HEK293 (cell line): ENCODE results near the gene ARIH1.

Source experiments
- CTCF ChIA-PET: fragments of 350-600 bp; formaldehyde crosslinking; extraction: SDS; loops from one replicate; lab custom pipeline; 2021; ENCODE audit warnings: antibody characterized with exemption; lab: Yijun Ruan, JAX
- POLR2A ChIA-PET: fragments of 300-600 bp; formaldehyde crosslinking; extraction: SDS; loops from one replicate; lab custom pipeline; 2020; ENCODE audit warnings: antibody characterized with exemption, inconsistent platforms; lab: Yijun Ruan, JAX
- H3K27ac ChIP-seq: fragments of 200-500 bp; sonication (Bioruptor generic); 2 replicates; pipeline ENCODE4 v1.5.1; 2014; ENCODE audit warnings: low read depth, low read length, control low read depth, inconsistent platforms; ENCODE audit errors: extremely low read depth
- H3K36me3 ChIP-seq, 2 experiments: fragments of 200-500 bp in 1 of 2; sonication (Bioruptor generic) in 1 of 2; 1 replicate in 1 of 2; 2 replicates in 1 of 2; pipeline ENCODE4 v1.5.1; 2014 to 2017; ENCODE audit warnings: inconsistent platforms in 2 of 2, low read length in 2 of 2; ENCODE audit not compliant: control insufficient read depth in 2 of 2, insufficient read depth in 1 of 2
- H3K4me1 ChIP-seq: fragments of 200-500 bp; sonication (Bioruptor generic); 2 replicates; pipeline ENCODE4 v1.5.1; 2014; ENCODE audit warnings: mild to moderate bottlenecking, low read length, inconsistent platforms; ENCODE audit not compliant: control insufficient read depth, insufficient read depth
- H3K4me3 ChIP-seq: 2 replicates; pipeline ENCODE4 v1.5.1; 2011; ENCODE audit warnings: low read depth, mild to moderate bottlenecking, control low read depth, low read length, moderate library complexity
- H3K9me3 ChIP-seq: fragments of 200-500 bp; sonication (Bioruptor generic); 2 replicates; pipeline ENCODE4 v1.5.1; 2014; ENCODE audit warnings: low read depth, low read length, inconsistent platforms; ENCODE audit not compliant: control insufficient read depth, insufficient read depth
- PRDM2 ChIP-seq: fragments of 450-650 bp; formaldehyde crosslinking; IDR thresholded peaks from 2 replicates; pipeline ENCODE4 v1.5.1; 2016; ENCODE audit warnings: missing biosample characterization, missing genetic modification characterization, borderline replicate concordance
- REPIN1 ChIP-seq: fragments of 450-650 bp; formaldehyde crosslinking; IDR thresholded peaks from 2 replicates; pipeline ENCODE4 v1.5.1; 2017; ENCODE audit warnings: missing biosample characterization, missing genetic modification characterization, low read depth
- SP7 ChIP-seq: fragments of 450-650 bp; formaldehyde crosslinking; IDR thresholded peaks from 2 replicates; pipeline ENCODE4 v1.5.1; 2016; ENCODE audit warnings: missing biosample characterization, missing genetic modification characterization
- ZBTB10 ChIP-seq: fragments of 450-650 bp; formaldehyde crosslinking; IDR thresholded peaks from 2 replicates; pipeline ENCODE4 v1.5.1; 2016; ENCODE audit warnings: missing biosample characterization, missing genetic modification characterization
- ZBTB21 ChIP-seq: fragments of 450-650 bp; formaldehyde crosslinking; IDR thresholded peaks from 2 replicates; pipeline ENCODE4 v1.5.1; 2017; ENCODE audit warnings: missing biosample characterization, missing genetic modification characterization
- ZFP3 ChIP-seq: fragments of 450-650 bp; formaldehyde crosslinking; IDR thresholded peaks from 2 replicates; pipeline ENCODE4 v1.5.1; 2016; ENCODE audit warnings: low read depth, missing biosample characterization, missing genetic modification characterization
- ZNF138 ChIP-seq: fragments of 450-650 bp; formaldehyde crosslinking; IDR thresholded peaks from 2 replicates; pipeline ENCODE4 v1.5.1; 2016; ENCODE audit warnings: missing biosample characterization, missing genetic modification characterization, borderline replicate concordance
- ZNF155 ChIP-seq: fragments of 450-650 bp; formaldehyde crosslinking; IDR thresholded peaks from 2 replicates; pipeline ENCODE4 v1.5.1; 2016; ENCODE audit warnings: missing biosample characterization, missing genetic modification characterization
- ZNF248 ChIP-seq: fragments of 450-650 bp; formaldehyde crosslinking; IDR thresholded peaks from 2 replicates; pipeline ENCODE4 v1.5.1; 2017; ENCODE audit warnings: missing biosample characterization, missing genetic modification characterization
- ZNF274 ChIP-seq, 2 experiments: fragments of 200-500 bp in 1 of 2; fragments of 450-650 bp in 1 of 2; sonication (Bioruptor generic) in 1 of 2; formaldehyde crosslinking in 1 of 2; IDR thresholded peaks; 2 replicates each; pipeline versions ENCODE4 v1.5.1 to v1.6.1; 2014 to 2016; ENCODE audit warnings: borderline replicate concordance in 1 of 2, inconsistent platforms in 1 of 2, low read length in 1 of 2, missing biosample characterization in 1 of 2, missing genetic modification characterization in 1 of 2
- ZNF280D ChIP-seq: fragments of 450-650 bp; formaldehyde crosslinking; IDR thresholded peaks from 2 replicates; pipeline ENCODE4 v1.5.1; 2016; ENCODE audit warnings: missing biosample characterization, missing genetic modification characterization
- ZNF335 ChIP-seq: fragments of 450-650 bp; formaldehyde crosslinking; conservative IDR thresholded peaks from 2 replicates; pipeline ENCODE4 v1.5.1; 2016; ENCODE audit warnings: missing biosample characterization, missing genetic modification characterization
- ZNF362 ChIP-seq: fragments of 450-650 bp; formaldehyde crosslinking; IDR thresholded peaks from 2 replicates; pipeline ENCODE4 v1.5.1; 2016; ENCODE audit warnings: missing biosample characterization, missing genetic modification characterization
- ZNF416 ChIP-seq: fragments of 450-650 bp; formaldehyde crosslinking; IDR thresholded peaks from 2 replicates; pipeline ENCODE4 v1.5.1; 2016; ENCODE audit warnings: missing biosample characterization, missing genetic modification characterization
- ZNF433 ChIP-seq: fragments of 450-650 bp; formaldehyde crosslinking; IDR thresholded peaks from 2 replicates; pipeline ENCODE4 v1.5.1; 2016; ENCODE audit warnings: missing biosample characterization, missing genetic modification characterization, low read depth
- ZNF747 ChIP-seq: fragments of 450-650 bp; formaldehyde crosslinking; IDR thresholded peaks from 2 replicates; pipeline ENCODE4 v1.5.1; 2016; ENCODE audit warnings: missing biosample characterization, missing genetic modification characterization

ARIH1 gene

GRCh38 chr15:72496783-72497182 lies 22.7 kb downstream of the ARIH1 start (continued):
- no peak for TF ChIP-seq ZNF274 (IDR thresholded peaks at IDR 0.05; ENCODE audit: low read length)
- TF ChIP-seq ZNF274 (tag by site-specific recombination; IDR thresholded peaks at IDR 0.05; ENCODE audit: borderline replicate concordance): no peak
- TF ChIP-seq ZNF280D: no peak
- no peak for TF ChIP-seq ZNF248 (tag by site-specific recombination)
- TF ChIP-seq ZFP3 (tag by site-specific recombination): no peak
- TF ChIP-seq ZNF155 (tag by site-specific recombination): no peak
- no peak for TF ChIP-seq ZNF433 (tag by site-specific recombination)

- ChIA-PET CTCF (no interaction called here), POLR2A (interaction anchor here (0.6 kb wide), 1 partner anchor 111 kb away, joined by 3 read pairs; no protein-coding TSS in a partner anchor)
- TF ChIP-seq ZBTB21 (no peak), ZBTB10 (no peak), SP7 (tag by site-specific recombination) (peak; percentile 83), REPIN1 (no peak), ZNF747 (tag by site-specific recombination) (no peak), ZNF416 (no peak), ZNF138 (no peak), ZNF335 (no peak)
- no peaks in the 10 kb centered on the region for H3K9me3 ChIP-seq
- no peak overlapping the region for H3K27ac ChIP-seq
- peaks cover 36% of the 10 kb centered on the region for H3K4me1 ChIP-seq
- peaks cover 10 to 12% of the 10 kb centered on the region in 2 experiments for H3K36me3 ChIP-seq
- H3K4me3 ChIP-seq: no peak overlapping the region
Observed at GRCh38 chr15:72497402-72497801, 23.3 kb downstream of the ARIH1 start.

- H3K4me1 ChIP-seq: peaks cover 10% of the 10 kb centered on the region
- no peak overlapping the region for H3K27ac ChIP-seq
- peaks cover 8 to 12% of the 10 kb centered on the region in 2 experiments for H3K36me3 ChIP-seq
- no peak overlapping the region for H3K4me3 ChIP-seq
- CTCF ChIA-PET: no interaction called here
- H3K9me3 ChIP-seq: no peaks in the 10 kb centered on the region
- POLR2A ChIA-PET: no interaction called here
- no peak for TF ChIP-seq PRDM2 (tag by site-specific recombination)
- peak; percentile 87 for TF ChIP-seq ZNF362 (tag by site-specific recombination)
Observed at GRCh38 chr15:72502220-72502809, 28.2 kb downstream of the ARIH1 start.
